GM13976 (cell line): ENCODE measurements around the gene TMEM168.
"Not testable (repeated sequence)": the region's sequence is repeated elsewhere in the genome, so short reads cannot be mapped to it uniquely, and the experiment has no call there.

Source experiments
- DNase-seq: peaks from one replicate; pipeline ENCODE4 v3.0.0; 2012; ENCODE audit warnings: low spot score
- in situ Hi-C: fragments of 300-500 bp; cut with MboI; formaldehyde crosslinking; loops from one replicate; pipeline ENCODE4 v1.12.0; 2022; ENCODE audit warnings: low sequenced_read_pairs, mixed read lengths, inconsistent platforms; ENCODE audit not compliant: unreplicated experiment
- TF ChIP-seq, protein P1 (sequence below): IDR thresholded peaks from 2 replicates; pipeline ENCODE4 v1.5.1; 2012; ENCODE audit warnings: borderline replicate concordance, mild to moderate bottlenecking; ENCODE audit not compliant: insufficient read depth; ENCODE audit errors: extremely low read depth, missing control alignments, control extremely low read depth

The TMEM168 gene

DNA sequence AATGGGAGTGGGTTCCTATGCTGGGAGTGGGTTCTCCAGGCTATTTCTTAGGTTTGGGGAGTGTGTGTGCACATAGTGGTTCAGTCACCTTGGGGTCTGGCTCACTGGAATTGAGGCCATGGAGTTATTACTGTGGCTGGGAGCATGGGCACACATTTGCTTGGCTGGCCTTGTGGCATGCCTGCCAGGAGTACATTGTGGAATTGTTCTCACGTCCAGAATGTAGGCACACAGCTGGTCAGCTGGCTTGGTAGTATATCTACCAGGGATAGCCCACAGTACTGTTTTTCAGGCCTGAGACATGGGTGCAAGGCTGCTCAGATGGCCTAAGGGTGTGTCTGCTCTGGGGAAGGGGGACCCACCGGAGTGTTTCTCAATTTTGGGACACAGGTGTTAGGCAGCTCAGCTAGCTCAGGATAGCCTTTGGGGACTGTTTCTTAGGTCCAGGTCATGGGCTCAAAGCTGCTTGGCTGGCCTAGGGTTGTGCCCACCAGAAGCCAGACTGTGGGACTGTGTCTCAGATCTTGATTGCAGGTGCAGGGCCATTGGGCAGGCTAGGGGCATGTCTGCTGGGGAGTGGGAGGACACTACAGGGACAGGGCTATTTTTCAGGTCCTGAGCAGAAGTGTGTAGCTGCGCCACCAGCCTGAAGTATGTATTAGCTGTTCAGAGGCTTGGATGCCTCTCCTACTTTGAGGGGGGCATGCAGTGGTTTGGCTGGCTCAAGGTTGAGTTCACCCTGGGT lies 50.6 kb downstream of the TMEM168 start:
- no peak for DNase-seq
- TF ChIP-seq, protein P1, sequence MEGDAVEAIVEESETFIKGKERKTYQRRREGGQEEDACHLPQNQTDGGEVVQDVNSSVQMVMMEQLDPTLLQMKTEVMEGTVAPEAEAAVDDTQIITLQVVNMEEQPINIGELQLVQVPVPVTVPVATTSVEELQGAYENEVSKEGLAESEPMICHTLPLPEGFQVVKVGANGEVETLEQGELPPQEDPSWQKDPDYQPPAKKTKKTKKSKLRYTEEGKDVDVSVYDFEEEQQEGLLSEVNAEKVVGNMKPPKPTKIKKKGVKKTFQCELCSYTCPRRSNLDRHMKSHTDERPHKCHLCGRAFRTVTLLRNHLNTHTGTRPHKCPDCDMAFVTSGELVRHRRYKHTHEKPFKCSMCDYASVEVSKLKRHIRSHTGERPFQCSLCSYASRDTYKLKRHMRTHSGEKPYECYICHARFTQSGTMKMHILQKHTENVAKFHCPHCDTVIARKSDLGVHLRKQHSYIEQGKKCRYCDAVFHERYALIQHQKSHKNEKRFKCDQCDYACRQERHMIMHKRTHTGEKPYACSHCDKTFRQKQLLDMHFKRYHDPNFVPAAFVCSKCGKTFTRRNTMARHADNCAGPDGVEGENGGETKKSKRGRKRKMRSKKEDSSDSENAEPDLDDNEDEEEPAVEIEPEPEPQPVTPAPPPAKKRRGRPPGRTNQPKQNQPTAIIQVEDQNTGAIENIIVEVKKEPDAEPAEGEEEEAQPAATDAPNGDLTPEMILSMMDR: no peak
- in situ Hi-C loops: no loop called here

DNA sequence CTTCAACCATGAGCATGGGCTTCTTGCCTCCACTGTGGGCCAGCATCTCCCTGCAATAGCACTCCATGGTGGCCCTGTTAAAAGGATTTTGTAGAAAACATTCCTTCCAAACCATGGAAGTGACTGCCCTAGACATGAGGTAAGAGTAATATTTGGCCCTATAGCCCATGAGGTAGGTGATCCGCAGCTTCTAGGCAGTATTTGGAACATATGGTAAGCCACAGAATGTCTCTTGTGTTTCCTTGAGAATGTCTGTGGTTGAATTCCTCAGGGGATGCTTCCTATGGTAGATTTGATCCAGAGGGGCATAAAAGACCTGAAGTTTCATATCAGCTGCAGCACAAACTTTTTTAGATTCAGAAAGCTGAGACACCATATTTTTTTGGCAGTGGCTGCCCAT lies 54.9 kb downstream of the TMEM168 start:
- TF ChIP-seq, protein P1: no peak
- in situ Hi-C loops: no loop called here
- no peak for DNase-seq

DNA sequence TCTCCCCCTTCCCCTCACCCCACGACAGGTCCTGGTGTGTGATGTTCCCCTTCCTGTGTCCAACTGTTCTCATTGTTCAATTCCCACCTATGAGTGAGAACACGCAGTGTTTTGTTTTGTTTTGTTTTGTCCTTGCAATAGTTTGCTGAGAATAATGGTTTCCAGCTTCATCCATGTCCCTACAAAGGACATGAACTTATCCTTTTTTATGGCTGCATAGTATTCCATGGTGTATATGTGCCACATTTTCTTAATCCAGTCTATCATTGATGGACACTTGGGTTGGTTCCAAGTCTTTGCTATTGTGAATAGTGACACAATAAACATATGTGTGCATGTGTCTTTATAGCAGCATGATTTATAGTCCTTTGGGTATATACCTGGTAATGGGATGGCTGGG lies 58.9 kb downstream of the TMEM168 start:
- in situ Hi-C loops, DNase-seq: not testable (repeated sequence)

DNA sequence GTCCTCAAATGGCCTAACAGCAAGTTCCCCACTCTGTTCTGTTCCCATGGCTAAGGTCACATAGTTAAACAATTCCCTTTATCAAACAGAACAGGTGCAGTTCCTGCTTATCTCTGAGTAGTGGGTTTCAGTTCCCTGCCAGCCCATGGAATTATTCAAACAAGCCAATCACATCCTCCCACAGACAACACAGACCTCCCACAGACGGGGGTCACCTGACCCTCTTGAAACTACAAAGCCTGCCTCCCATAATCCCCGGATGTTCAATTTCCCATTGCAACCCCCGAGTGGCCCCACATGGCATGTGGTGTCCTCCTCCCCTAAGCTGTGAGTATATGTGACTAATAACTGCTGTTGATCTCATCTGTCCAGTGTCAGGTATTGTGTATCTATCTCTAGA lies 64.1 kb downstream of the TMEM168 start:
- no peak for DNase-seq
- TF ChIP-seq, protein P1: no peak
- in situ Hi-C loops: no loop called here

DNA sequence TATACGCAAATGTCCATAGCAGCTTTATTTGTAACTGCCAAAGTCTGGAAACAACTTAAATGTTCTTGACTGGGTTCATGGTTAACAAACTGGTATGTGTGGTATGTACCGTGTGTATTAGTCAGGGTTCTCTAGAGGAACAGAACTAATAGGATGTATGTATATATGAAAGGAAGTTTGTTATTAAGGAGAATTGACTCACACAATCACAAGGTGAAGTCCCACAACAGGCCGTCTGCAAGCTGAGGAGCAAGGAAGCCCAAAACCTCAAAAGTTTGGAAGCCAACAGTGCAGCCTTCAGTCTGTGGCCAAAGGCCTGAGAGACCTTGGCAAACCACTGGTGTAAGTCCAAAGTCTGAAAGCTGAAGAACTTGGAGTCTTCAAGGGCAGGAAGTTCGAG lies 66.8 kb downstream of the TMEM168 start:
- DNase-seq: no peak
- in situ Hi-C loops: no loop called here
- TF ChIP-seq, protein P1: no peak

DNA sequence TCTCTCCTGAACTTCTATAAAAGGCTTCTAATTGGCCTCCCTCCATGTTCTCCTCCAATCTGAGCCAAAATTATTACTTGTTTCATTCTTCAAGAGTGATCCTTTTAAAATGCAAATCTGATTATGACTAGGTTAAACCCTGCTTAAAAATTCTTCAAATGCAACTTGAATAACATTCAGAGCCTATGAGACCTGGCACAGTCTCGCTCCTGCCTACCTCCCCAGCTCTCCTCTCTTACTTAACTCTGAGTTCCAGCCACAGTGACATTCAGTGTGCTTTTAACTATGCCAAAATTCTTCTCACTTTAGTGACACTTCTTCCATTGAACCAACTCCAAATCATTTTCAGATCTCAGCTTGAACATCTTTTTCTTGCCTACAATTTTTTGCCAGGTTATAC lies 68.8 kb downstream of the TMEM168 start:
- in situ Hi-C loops: no loop called here
- TF ChIP-seq, protein P1: no peak
- DNase-seq: no peak

DNA sequence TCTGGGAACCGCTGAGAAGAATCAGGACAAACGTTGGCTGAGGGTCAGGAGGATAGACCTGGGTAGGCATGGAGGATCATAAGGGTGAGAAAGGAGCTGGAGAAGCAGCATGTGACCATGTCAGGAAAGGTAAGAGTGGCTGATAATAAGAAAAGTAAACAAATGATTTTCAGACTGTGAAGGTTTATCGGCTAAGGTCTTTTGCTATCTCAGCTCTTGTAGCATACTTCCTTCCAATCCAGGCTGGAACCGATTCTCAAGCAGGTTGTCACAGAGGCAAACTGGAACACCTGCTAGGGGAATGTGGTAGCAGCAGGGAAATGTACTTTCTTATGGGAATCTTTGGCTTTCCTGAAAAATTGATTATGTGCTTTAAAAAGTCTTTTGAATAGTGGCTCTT lies 74.7 kb downstream of the TMEM168 start:
- in situ Hi-C loops: no loop called here
- TF ChIP-seq, protein P1: no peak
- DNase-seq: no peak
